Measurements from ENCODE around the gene SHE. TPM values are rescaled to one million over a fixed set of nuclear protein-coding genes. Genes with fewer than 3 reads are reported as not detected.

The SHE gene
- total RNA-seq, 1 experiment from 2014 or later: 0.79 TPM

- H3K27ac Mint-ChIP-seq: no peak overlapping the region
- POLR2A ChIA-PET: no interaction called here
Observed at GRCh38 chr1:154499446-154499845, 2.8 kb downstream of the SHE start.

GRCh38 chr1:154497026-154497806 lies 5.0 kb downstream of the SHE start:
- Mint-ChIP-seq H3K27ac (peak overlapping the region; percentile 38; the same call in 1 of the 2 replicates), H3K4me3 (no peak overlapping the region), H3K36me3 (no peaks in the 10 kb centered on the region; the same call in 1 of the 2 replicates), H3K4me1 (peaks cover 27% of the 10 kb centered on the region), H3K9me3 (no peaks in the 10 kb centered on the region), H3K27me3 (ENCODE audit: low read depth) (peaks cover 36% of the 10 kb centered on the region)
- no peak for TF ChIP-seq GTF2I (CRISPR knock-in tag; conservative IDR thresholded peaks at IDR 0.05)
- no peak for TF ChIP-seq ZNF232 (CRISPR knock-in tag; IDR thresholded peaks at IDR 0.05)
- no peak for TF ChIP-seq ZNF138 (CRISPR knock-in tag; conservative IDR thresholded peaks at IDR 0.05)
- TF ChIP-seq CREM (CRISPR knock-in tag; IDR thresholded peaks at IDR 0.05): no peak
- TF ChIP-seq, protein P1, sequence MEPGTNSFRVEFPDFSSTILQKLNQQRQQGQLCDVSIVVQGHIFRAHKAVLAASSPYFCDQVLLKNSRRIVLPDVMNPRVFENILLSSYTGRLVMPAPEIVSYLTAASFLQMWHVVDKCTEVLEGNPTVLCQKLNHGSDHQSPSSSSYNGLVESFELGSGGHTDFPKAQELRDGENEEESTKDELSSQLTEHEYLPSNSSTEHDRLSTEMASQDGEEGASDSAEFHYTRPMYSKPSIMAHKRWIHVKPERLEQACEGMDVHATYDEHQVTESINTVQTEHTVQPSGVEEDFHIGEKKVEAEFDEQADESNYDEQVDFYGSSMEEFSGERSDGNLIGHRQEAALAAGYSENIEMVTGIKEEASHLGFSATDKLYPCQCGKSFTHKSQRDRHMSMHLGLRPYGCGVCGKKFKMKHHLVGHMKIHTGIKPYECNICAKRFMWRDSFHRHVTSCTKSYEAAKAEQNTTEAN (CRISPR knock-in tag; IDR thresholded peaks at IDR 0.05): no peak
- no peak for TF ChIP-seq EMX1 (CRISPR knock-in tag; IDR thresholded peaks at IDR 0.05)
- no peak for TF ChIP-seq NFE2L1 (CRISPR knock-in tag; IDR thresholded peaks at IDR 0.05)
- no peak for TF ChIP-seq E2F5 (CRISPR knock-in tag; IDR thresholded peaks at IDR 0.05)
- TF ChIP-seq CDX4 (CRISPR knock-in tag; IDR thresholded peaks at IDR 0.05; ENCODE audit: borderline replicate concordance): no peak
- DNase-seq (ENCODE audit: low spot score) (no peak), ATAC-seq (no peak)
- ChIA-PET POLR2A (no interaction called here), CTCF (interaction anchor here (0.6 to 1.1 kb wide), 3 partner anchors 16 to 49 kb away, joined by 3 to 4 read pairs (median 4); no protein-coding TSS in a partner anchor)

More at GRCh38 chr1:154499446-154499845, 2.8 kb downstream of the SHE start:
- CTCF ChIA-PET: interaction anchor here (0.6 kb wide), 1 partner anchor 276 kb away, joined by 5 read pairs; no protein-coding TSS in a partner anchor
- DNase-seq (ENCODE audit: low spot score) (no peak), ATAC-seq (no peak)
- no peak for TF ChIP-seq ERG (CRISPR knock-in tag; IDR thresholded peaks at IDR 0.05)
- TF ChIP-seq SOX15 (CRISPR knock-in tag; IDR thresholded peaks at IDR 0.05): no peak
- Mint-ChIP-seq H3K9me3 (no peaks in the 10 kb centered on the region), H3K4me3 (no peak overlapping the region), H3K36me3 (no peaks in the 10 kb centered on the region; the same call in 1 of the 2 replicates), H3K4me1 (peaks cover 12% of the 10 kb centered on the region), H3K27me3 (ENCODE audit: low read depth) (peaks cover 57% of the 10 kb centered on the region)

- no peak overlapping the region for H3K4me3 Mint-ChIP-seq
- no peaks in the 10 kb centered on the region for H3K9me3 Mint-ChIP-seq
- ATAC-seq (no peak), DNase-seq (ENCODE audit: low spot score) (no peak)
- peaks cover 27% of the 10 kb centered on the region for H3K4me1 Mint-ChIP-seq
- TF ChIP-seq GABPB1 (CRISPR knock-in tag; IDR thresholded peaks at IDR 0.05): no peak
- no peak for TF ChIP-seq KAT7 (CRISPR knock-in tag; IDR thresholded peaks at IDR 0.05; ENCODE audit: borderline replicate concordance)
- no peak for TF ChIP-seq TP53 (CRISPR knock-in tag; IDR thresholded peaks at IDR 0.05)
- no peak for TF ChIP-seq E2F4 (CRISPR knock-in tag; IDR thresholded peaks at IDR 0.05; ENCODE audit: borderline replicate concordance, low read depth)
- TF ChIP-seq OVOL2 (CRISPR knock-in tag; IDR thresholded peaks at IDR 0.05; ENCODE audit: borderline replicate concordance): no peak
- no peak for TF ChIP-seq ZNF317 (CRISPR knock-in tag; IDR thresholded peaks at IDR 0.05; ENCODE audit: borderline replicate concordance, low read depth)
- peaks cover 32% of the 10 kb centered on the region for H3K27me3 Mint-ChIP-seq (ENCODE audit: low read depth)
- ChIA-PET POLR2A (no interaction called here), CTCF (interaction anchor here (0.7 to 1.1 kb wide), 2 partner anchors 15 to 50 kb away, joined by 4 read pairs; no protein-coding TSS in a partner anchor)
- no peak overlapping the region for H3K27ac Mint-ChIP-seq
- H3K36me3 Mint-ChIP-seq: no peaks in the 10 kb centered on the region; the same call in 1 of the 2 replicates
Observed at GRCh38 chr1:154496383-154496782, 5.8 kb downstream of the SHE start.
